GM23248 (cell line): ENCODE measurements around the gene PNPLA1.

Experiments used
- EZH2 ChIP-seq: fragments of 200-600 bp; sonication (generic); IDR thresholded peaks from 2 replicates; pipeline ENCODE4 v1.6.1; 2018; ENCODE audit warnings: antibody characterized with exemption, mild to moderate bottlenecking; ENCODE audit not compliant: insufficient read depth, poor library complexity, severe bottlenecking
- EZH2phosphoT487 ChIP-seq: fragments of 200-600 bp; sonication (generic); IDR thresholded peaks from 2 replicates; pipeline ENCODE4 v1.6.1; 2018; ENCODE audit warnings: antibody characterized with exemption, moderate library complexity, mild to moderate bottlenecking, low read depth; ENCODE audit not compliant: insufficient read depth

DNA sequence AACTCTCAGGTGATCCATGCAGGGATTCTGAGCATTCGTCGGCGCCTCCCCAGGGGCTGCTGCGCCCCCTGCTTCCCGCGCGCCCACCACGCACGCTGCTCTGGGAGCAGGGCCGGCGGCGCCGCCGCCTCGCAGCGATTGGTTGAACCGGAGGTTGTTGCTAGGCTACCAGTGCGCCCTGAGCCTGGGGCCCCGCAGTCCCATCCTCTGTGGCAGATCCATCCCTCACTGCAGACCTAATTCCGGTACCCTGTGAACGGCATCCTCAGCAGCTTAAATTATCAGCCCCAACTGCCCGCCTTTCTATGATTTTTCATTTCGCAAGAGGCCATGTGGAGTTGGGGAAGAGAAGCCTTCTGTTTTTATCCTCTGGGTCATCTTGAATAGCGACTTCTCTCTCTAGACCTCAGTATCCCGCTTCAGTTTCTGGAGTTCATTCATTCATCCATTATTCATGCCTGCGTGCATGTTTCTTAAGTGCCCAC is 15.4 kb downstream of the PNPLA1 start:
- TF ChIP-seq EZH2 (peak; percentile 47), EZH2phosphoT487 (no peak)
